ENCODE measurements around the gene WWC1. TPM values are rescaled to one million over a fixed set of nuclear protein-coding genes. Genes with fewer than 3 reads are reported as not detected.
"Not testable (repeated sequence)": the region's sequence is repeated elsewhere in the genome, so short reads cannot be mapped to it uniquely, and the experiment has no call there.

Gene WWC1
- total RNA-seq, 1 donor from 2014 or later, result 1.9 TPM

- no peak for ATAC-seq
- intact Hi-C loops (cut with DNase I), result no loop called here
- no peak for DNase-seq (ENCODE audit: missing footprints)
Measured at GRCh38 chr5:168320805-168321204, 29.4 kb downstream of the WWC1 start.

GRCh38 chr5:168324859-168325630 is 33.6 kb downstream of the WWC1 start:
- DNase-seq (ENCODE audit: missing footprints), result no peak
- intact Hi-C loops (cut with DNase I), result no loop called here
- ATAC-seq, result no peak

- ATAC-seq, result no peak
- intact Hi-C loops (cut with DNase I), result no loop called here
- no peak for DNase-seq (ENCODE audit: missing footprints)
Measured at GRCh38 chr5:168327019-168327421, 35.6 kb downstream of the WWC1 start.

GRCh38 chr5:168327451-168327850 is 36.0 kb downstream of the WWC1 start:
- ATAC-seq, result no peak
- intact Hi-C loops (cut with DNase I), result no loop called here

GRCh38 chr5:168327994-168328393 is 36.5 kb downstream of the WWC1 start:
- intact Hi-C loops (cut with DNase I), result no loop called here
- no peak for DNase-seq (ENCODE audit: missing footprints)
- no peak for ATAC-seq

More at GRCh38 chr5:168327451-168327850, 36.0 kb downstream of the WWC1 start:
- no peak for DNase-seq (ENCODE audit: missing footprints)

- intact Hi-C loops (cut with DNase I), result no loop called here
- DNase-seq (ENCODE audit: missing footprints) (no peak), ATAC-seq (no peak)
Measured at GRCh38 chr5:168328814-168329213, 37.4 kb downstream of the WWC1 start.

- DNase-seq (ENCODE audit: missing footprints) (no peak), ATAC-seq (no peak)
- intact Hi-C loops (cut with DNase I), result no loop called here
Measured at GRCh38 chr5:168329302-168329701, 37.9 kb downstream of the WWC1 start.

- no peak for DNase-seq (ENCODE audit: missing footprints)
- intact Hi-C loops (cut with DNase I), result no loop called here
- no peak for ATAC-seq
Measured at GRCh38 chr5:168332042-168332441, 40.6 kb downstream of the WWC1 start.

- intact Hi-C loops (cut with DNase I), result no loop called here
- DNase-seq (ENCODE audit: missing footprints) (no peak), ATAC-seq (no peak)
Measured at GRCh38 chr5:168334280-168334679, 42.8 kb downstream of the WWC1 start.

- intact Hi-C loops (cut with DNase I), result no loop called here
- DNase-seq (ENCODE audit: missing footprints), result no peak
- no peak for ATAC-seq
Measured at GRCh38 chr5:168334695-168335094, 43.2 kb downstream of the WWC1 start.

- DNase-seq (ENCODE audit: missing footprints) (no peak), ATAC-seq (no peak)
- intact Hi-C loops (cut with DNase I), result no loop called here
Measured at GRCh38 chr5:168337361-168337760, 45.9 kb downstream of the WWC1 start.

GRCh38 chr5:168339109-168339771 is 47.8 kb downstream of the WWC1 start:
- intact Hi-C loops (cut with DNase I), result no loop called here
- DNase-seq (ENCODE audit: missing footprints), result no peak
- ATAC-seq, result no peak

GRCh38 chr5:168339772-168340140 is 48.3 kb downstream of the WWC1 start:
- ATAC-seq; DNase-seq (ENCODE audit: missing footprints); intact Hi-C loops (cut with DNase I): not testable (repeated sequence)

GRCh38 chr5:168340487-168340886 is 49.0 kb downstream of the WWC1 start:
- ATAC-seq, result no peak
- intact Hi-C loops (cut with DNase I), result no loop called here

GRCh38 chr5:168341178-168341577 is 49.7 kb downstream of the WWC1 start:
- intact Hi-C loops (cut with DNase I), result no loop called here
- DNase-seq (ENCODE audit: missing footprints), result no peak
- ATAC-seq, result no peak

More at GRCh38 chr5:168340487-168340886, 49.0 kb downstream of the WWC1 start:
- no peak for DNase-seq (ENCODE audit: missing footprints)

GRCh38 chr5:168342151-168342825 is 50.8 kb downstream of the WWC1 start:
- no peak for ATAC-seq
- intact Hi-C loops (cut with DNase I), result no loop called here
- DNase-seq (ENCODE audit: missing footprints), result no peak

- ATAC-seq (no peak), DNase-seq (ENCODE audit: missing footprints) (no peak)
- intact Hi-C loops (cut with DNase I), result no loop called here
Measured at GRCh38 chr5:168342985-168343384, 51.5 kb downstream of the WWC1 start.

- no peak for DNase-seq (ENCODE audit: missing footprints)
- ATAC-seq, result no peak
- intact Hi-C loops (cut with DNase I), result no loop called here
Measured at GRCh38 chr5:168346417-168346816, 55.0 kb downstream of the WWC1 start.

GRCh38 chr5:168347368-168348083 is 56.1 kb downstream of the WWC1 start:
- ATAC-seq, result no peak
- DNase-seq (ENCODE audit: missing footprints), result no peak
- intact Hi-C loops (cut with DNase I), result no loop called here
